Keratinocyte (primary cell): ENCODE data around the gene RBPJL. TPM values are rescaled to one million over a fixed set of nuclear protein-coding genes. Genes with fewer than 3 reads are reported as not detected.

ENCODE experiments used
- DNase-seq: peaks from one replicate; pipeline ENCODE4 v3.0.0-alpha.2; 2011; ENCODE audit warnings: low read depth, missing footprints, low spot score
- FAIRE-seq: peaks from 2 replicates; lab custom pipeline; 2011; peaks lifted over from hg19 to GRCh38; lab: Jason Lieb, UNC
- H2AFZ ChIP-seq: 2 replicates; pipeline ENCODE4 v1.6.0; 2012; ENCODE audit warnings: low read length, control low read depth, inconsistent platforms; ENCODE audit not compliant: control insufficient read depth
- H3K27ac ChIP-seq: 2 replicates; pipeline ENCODE4 v1.5.1; 2011; ENCODE audit warnings: low read length; ENCODE audit not compliant: control insufficient read depth, insufficient read depth
- H3K27me3 ChIP-seq: 3 replicates; pipeline ENCODE4 v1.6.0; 2011; ENCODE audit warnings: low read length; ENCODE audit not compliant: control insufficient read depth, insufficient read depth; ENCODE audit errors: extremely low read depth
- H3K36me3 ChIP-seq, 2 experiments: 2 replicates in 1 of 2; 3 replicates in 1 of 2; pipeline ENCODE4 v1.5.1; 2011; ENCODE audit warnings: low read length in 2 of 2, mild to moderate bottlenecking in 1 of 2; ENCODE audit not compliant: control insufficient read depth in 2 of 2, insufficient read depth in 2 of 2; ENCODE audit errors: extremely low read depth in 1 of 2
- H3K4me1 ChIP-seq: 3 replicates; pipeline ENCODE4 v1.5.1; 2011; ENCODE audit warnings: low read length; ENCODE audit not compliant: control insufficient read depth, insufficient read depth; ENCODE audit errors: extremely low read depth
- H3K4me2 ChIP-seq: 3 replicates; pipeline ENCODE4 v1.6.0; 2011; ENCODE audit warnings: low read depth, low read length; ENCODE audit not compliant: control insufficient read depth, insufficient read depth; ENCODE audit errors: extremely low read depth
- H3K4me3 ChIP-seq, 3 experiments: fragments of 200-600 bp in 1 of 3; sonication (generic) in 1 of 3; 2 replicates in 2 of 3; 3 replicates in 1 of 3; pipeline ENCODE4 v1.5.1; 2011 to 2016; ENCODE audit warnings: low read length in 3 of 3, mild to moderate bottlenecking in 3 of 3, control low read depth in 2 of 3, inconsistent platforms in 1 of 3, low read depth in 1 of 3, mixed read lengths in 1 of 3, mixed run types in 1 of 3, moderate library complexity in 1 of 3; ENCODE audit not compliant: control insufficient read depth in 2 of 3, insufficient read depth in 2 of 3; ENCODE audit errors: extremely low read depth in 1 of 3
- H3K79me2 ChIP-seq: 2 replicates; pipeline ENCODE4 v1.6.0; 2012; ENCODE audit warnings: low read length; ENCODE audit not compliant: control insufficient read depth, insufficient read depth
- H3K9ac ChIP-seq: 3 replicates; pipeline ENCODE4 v1.6.0; 2011; ENCODE audit warnings: low read length; ENCODE audit not compliant: control insufficient read depth, insufficient read depth; ENCODE audit errors: extremely low read depth
- H3K9me1 ChIP-seq: 3 replicates; pipeline ENCODE4 v1.6.0; 2011; ENCODE audit warnings: low read length; ENCODE audit not compliant: control insufficient read depth, insufficient read depth; ENCODE audit errors: extremely low read depth
- H3K9me3 ChIP-seq: 2 replicates; pipeline ENCODE4 v1.5.1; 2012; ENCODE audit warnings: low read depth, low read length; ENCODE audit not compliant: control insufficient read depth
- H4K20me1 ChIP-seq: 3 replicates; pipeline ENCODE4 v1.6.0; 2011; ENCODE audit warnings: low read length; ENCODE audit not compliant: control insufficient read depth, insufficient read depth; ENCODE audit errors: extremely low read depth
- CTCF ChIP-seq, 3 experiments: IDR thresholded peaks in 1 of 3; conservative IDR thresholded peaks in 1 of 3; optimal IDR thresholded peaks in 1 of 3; 2 replicates in 2 of 3; 3 replicates in 1 of 3; pipeline versions ENCODE3 to v1.5.1; 2011; ENCODE audit warnings: low read length in 3 of 3, mild to moderate bottlenecking in 3 of 3, moderate library complexity in 2 of 3, control low read depth in 1 of 3, inconsistent platforms in 1 of 3; ENCODE audit not compliant: insufficient read depth in 2 of 3; ENCODE audit errors: extremely low read depth in 1 of 3
- EZH2 ChIP-seq: IDR thresholded peaks from one replicate; pipeline ENCODE4 v1.6.1; 2012; ENCODE audit warnings: inconsistent platforms, mild to moderate bottlenecking, low read length, moderate library complexity
- dilution Hi-C: fragments of 300-500 bp; cut with MboI; formaldehyde crosslinking; loops from one replicate; pipeline ENCODE4 v1.7.0; 2020; ENCODE audit warnings: low sequenced_read_pairs; ENCODE audit not compliant: extremely low pct_ligation_motif_present
- polyA plus RNA-seq, 5 experiments: library from polyadenylated mRNA; depleted of rRNA in 3 of 5; stranded (reverse) in 3 of 5; stranded (forward) in 1 of 5; unstranded in 1 of 5; fragments of >200 nt; gene quantifications; 1 replicate in 1 of 5; 2 replicates in 3 of 5; 3 replicates in 1 of 5; pipeline versions ENCODE4 v1.2.1 to v1.2.3, GENCODE V29; 2011 to 2012; ENCODE audit warnings: missing spikeins in 2 of 5, low read depth in 1 of 5, low replicate concordance in 1 of 5

The RBPJL gene
- polyA plus RNA-seq, 1 donor (not counting 4 experiments of a cell fraction or from before 2014, with no cell fraction given) = not detected

DNA sequence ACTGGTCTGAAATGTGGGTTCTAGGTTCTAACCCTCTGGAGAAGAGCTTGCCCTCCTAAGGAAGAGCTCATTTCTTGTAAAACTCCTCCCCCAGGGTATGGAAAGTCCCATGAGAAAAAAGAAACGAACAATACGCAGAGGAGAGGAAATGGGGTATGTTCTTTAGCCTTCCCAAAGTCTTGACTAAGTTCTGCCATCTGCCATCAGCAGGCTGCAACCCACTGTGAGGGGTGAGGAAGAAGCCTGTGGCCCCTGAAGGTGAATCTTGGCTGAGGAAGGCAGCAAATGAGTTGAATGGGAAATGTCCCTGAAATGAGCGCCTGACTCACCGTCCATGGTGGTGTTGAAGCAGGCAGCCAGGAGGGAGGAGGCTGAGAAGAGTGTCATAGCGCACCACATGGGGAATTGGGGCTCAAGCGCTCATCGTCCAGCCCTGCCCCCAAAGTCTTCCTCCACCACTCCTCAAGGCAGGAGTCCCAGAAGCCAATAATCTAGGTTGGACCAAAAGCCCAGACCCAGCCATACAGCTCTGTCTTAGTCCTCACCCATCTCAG is 11.8 kb downstream of the RBPJL start:
- Histone ChIP-seq H3K79me2 (no peaks in the 10 kb centered on the region), H2AFZ (no peak overlapping the region), H4K20me1 (no peaks in the 10 kb centered on the region), H3K4me3 (no peak overlapping the region), H3K9me1 (no peaks in the 10 kb centered on the region), H3K9me3 (no peaks in the 10 kb centered on the region), H3K27ac (no peak overlapping the region), H3K27me3 (peaks cover 15% of the 10 kb centered on the region), H3K36me3 (no peaks in the 10 kb centered on the region), H3K4me2 (no peak overlapping the region), H3K9ac (no peak overlapping the region), H3K4me1 (peaks cover 7% of the 10 kb centered on the region)
- no peak for TF ChIP-seq EZH2
- no peak for DNase-seq
- no peak for FAIRE-seq
- dilution Hi-C loops = no loop called here

GRCh38 chr20:45318948-45319347 is 12.3 kb downstream of the RBPJL start:
- H3K79me2 ChIP-seq = no peaks in the 10 kb centered on the region
- H3K9me1 ChIP-seq = no peaks in the 10 kb centered on the region
- H3K36me3 ChIP-seq = no peaks in the 10 kb centered on the region
- no peak overlapping the region for H3K4me3 ChIP-seq
- no peak overlapping the region for H3K9ac ChIP-seq
- FAIRE-seq = no peak
- H3K27ac ChIP-seq = no peak overlapping the region
- H3K4me1 ChIP-seq = peaks cover 7% of the 10 kb centered on the region
- no peak overlapping the region for H2AFZ ChIP-seq
- no peak for TF ChIP-seq EZH2
- no peak for TF ChIP-seq CTCF (optimal IDR thresholded peaks at IDR 0.05 in 1 of 3, IDR thresholded peaks at IDR 0.05 in 1 of 3, conservative IDR thresholded peaks at IDR 0.05 in 1 of 3; ENCODE audit: extremely low read depth in 1 of 3, insufficient read depth in 2 of 3, low read length in 3 of 3)
- no peak overlapping the region for H3K4me2 ChIP-seq
- no peak for DNase-seq
- dilution Hi-C loops = no loop called here
- H4K20me1 ChIP-seq = no peaks in the 10 kb centered on the region
- H3K27me3 ChIP-seq = peaks cover 15% of the 10 kb centered on the region
- H3K9me3 ChIP-seq = no peaks in the 10 kb centered on the region
